Epithelial cell of proximal tubule (primary cell): ENCODE results near the gene SAXO2. TPM values are rescaled to one million over a fixed set of nuclear protein-coding genes. Genes with fewer than 3 reads are reported as not detected.
A peak's percentile ranks its signal among the peaks of the same experiment; 100 is the strongest.
"Not testable (repeated sequence)": the region's sequence is repeated elsewhere in the genome, so short reads cannot be mapped to it uniquely, and the experiment has no call there.

ENCODE experiments used
- DNase-seq: peaks from one replicate; pipeline ENCODE4 v3.0.0-alpha.2; 2011; ENCODE audit warnings: low read depth
- H3K4me3 ChIP-seq: 2 replicates; pipeline ENCODE4 v1.5.1; 2011; ENCODE audit warnings: low read depth, mild to moderate bottlenecking, low read length
- CTCF ChIP-seq: conservative IDR thresholded peaks from 2 replicates; pipeline ENCODE4 v1.5.1; 2012; ENCODE audit warnings: low read depth, mild to moderate bottlenecking, low read length
- total RNA-seq: library from RNA; depleted of rRNA; stranded (reverse); fragments of >200 nt; gene quantifications from 2 replicates; pipeline ENCODE4 v1.2.3, GENCODE V29; 2015

The SAXO2 gene
- 0.12 and 2.2 TPM in 2 replicates for total RNA-seq

- DNase-seq: peak; percentile 12
- TF ChIP-seq CTCF: no peak
- peak within 1 kb of the TSS; percentile 90 for H3K4me3 ChIP-seq
These were observed at the start of gene SAXO2, which contains the start of gene EFL1 for GRCh38 chr15:82262422-82263026. SAXO2 (plus strand) TSS chr15:82262818; CDS start chr15:82262880, 62 bp downstream. EFL1 (minus strand) TSS chr15:82262734; CDS start chr15:82261778, 956 bp downstream.

- H3K4me3 ChIP-seq, DNase-seq: not testable (repeated sequence)
These were observed 46.5 kb upstream of the SAXO2 start for GRCh38 chr15:82216092-82216491.

- not testable (repeated sequence) for H3K4me3 ChIP-seq, DNase-seq
- TF ChIP-seq CTCF: peak; percentile 43
These were observed 41.1 kb upstream of the SAXO2 start for GRCh38 chr15:82221535-82221934.

GRCh38 chr15:82228750-82229149 is 33.9 kb upstream of the SAXO2 start:
- TF ChIP-seq CTCF: no peak
- H3K4me3 ChIP-seq: no peak overlapping the region
- DNase-seq: no peak

GRCh38 chr15:82231233-82231632 is 31.4 kb upstream of the SAXO2 start:
- DNase-seq: no peak
- no peak for TF ChIP-seq CTCF
- no peak overlapping the region for H3K4me3 ChIP-seq

GRCh38 chr15:82231842-82232241 is 30.8 kb upstream of the SAXO2 start:
- no peak overlapping the region for H3K4me3 ChIP-seq
- TF ChIP-seq CTCF: no peak
- DNase-seq: no peak

- H3K4me3 ChIP-seq, DNase-seq: not testable (repeated sequence)
These were observed 24.6 kb upstream of the SAXO2 start for GRCh38 chr15:82237944-82238534.
